GM23338 (cell line): Measurements from ENCODE around the gene HNRNPAB. TPM values are rescaled to one million over a fixed set of nuclear protein-coding genes. Genes with fewer than 3 reads are reported as not detected.

Source experiments
- ATAC-seq: fragments of 200-7000 bp; cut with Tn5 transposase; 3 replicates; pipeline ENCODE4 v1.9.1; 2020
- DNase-seq: peaks from one replicate; pipeline ENCODE4 v3.0.0-alpha.2; 2015; ENCODE audit warnings: low spot score
- H2AFZ ChIP-seq: fragments of 200-600 bp; sonication (generic); 2 replicates; pipeline ENCODE4 v1.8.0; 2016; ENCODE audit warnings: antibody characterized with exemption, mild to moderate bottlenecking, moderate library complexity
- H3F3A ChIP-seq: fragments of 200-600 bp; sonication (generic); replicated peaks from 2 replicates; pipeline ENCODE4 v1.8.0; 2017; ENCODE audit warnings: antibody characterized with exemption, mixed run types, low read depth
- H3K27ac ChIP-seq: fragments of 200-600 bp; sonication (generic); 2 replicates; pipeline ENCODE4 v1.6.1; 2016; ENCODE audit warnings: low read depth
- H3K27me3 ChIP-seq: fragments of 200-600 bp; sonication (generic); 2 replicates; pipeline ENCODE4 v1.8.0; 2016; ENCODE audit warnings: mild to moderate bottlenecking, mixed run types, moderate library complexity; ENCODE audit not compliant: insufficient read depth
- H3K36me3 ChIP-seq: fragments of 200-600 bp; sonication (generic); 2 replicates; pipeline ENCODE4 v1.8.0; 2016; ENCODE audit warnings: mild to moderate bottlenecking; ENCODE audit not compliant: insufficient read depth
- H3K4me1 ChIP-seq: fragments of 200-600 bp; sonication (generic); 2 replicates; pipeline ENCODE4 v1.8.0; 2016; ENCODE audit warnings: mild to moderate bottlenecking, moderate library complexity; ENCODE audit not compliant: insufficient read depth
- H3K4me2 ChIP-seq: fragments of 200-600 bp; sonication (generic); 2 replicates; pipeline ENCODE4 v1.7.1; 2017; ENCODE audit warnings: mixed run types
- H3K4me3 ChIP-seq: fragments of 200-600 bp; sonication (generic); 2 replicates; pipeline ENCODE4 v1.6.1; 2016; ENCODE audit warnings: mixed run types
- H3K79me2 ChIP-seq: fragments of 200-600 bp; sonication (generic); replicated peaks from 2 replicates; pipeline ENCODE4 v1.8.0; 2017; ENCODE audit warnings: mild to moderate bottlenecking; ENCODE audit not compliant: insufficient read depth
- H3K9me2 ChIP-seq: fragments of 200-600 bp; sonication (generic); 2 replicates; pipeline ENCODE4 v1.8.0; 2017; ENCODE audit not compliant: insufficient read depth
- H4K20me1 ChIP-seq: fragments of 200-600 bp; sonication (generic); replicated peaks from 2 replicates; pipeline ENCODE4 v1.8.0; 2017; ENCODE audit warnings: mild to moderate bottlenecking; ENCODE audit not compliant: insufficient read depth
- H3K27ac Mint-ChIP-seq: 2 replicates; pipeline ENCODE4 v1.8.0; 2020; ENCODE audit warnings: inconsistent platforms, mild to moderate bottlenecking, moderate library complexity, mixed read lengths
- H3K27me3 Mint-ChIP-seq: 3 replicates; pipeline ENCODE4 v1.8.0; 2022; ENCODE audit warnings: low read depth, mild to moderate bottlenecking, moderate library complexity, mixed read lengths, inconsistent platforms; ENCODE audit not compliant: insufficient read depth, poor library complexity
- H3K36me3 Mint-ChIP-seq: 3 replicates; pipeline ENCODE4 v1.8.0; 2021; ENCODE audit warnings: low read depth, mild to moderate bottlenecking, inconsistent platforms, moderate library complexity, mixed read lengths
- H3K4me1 Mint-ChIP-seq: 3 replicates; pipeline ENCODE4 v1.8.0; 2020; ENCODE audit warnings: mild to moderate bottlenecking, inconsistent platforms, mixed read lengths
- H3K4me3 Mint-ChIP-seq: 3 replicates; pipeline ENCODE4 v1.8.0; 2021; ENCODE audit warnings: moderate library complexity, mild to moderate bottlenecking, inconsistent platforms, mixed read lengths
- H3K9me3 Mint-ChIP-seq: 3 replicates; pipeline ENCODE4 v1.8.0; 2020; ENCODE audit warnings: moderate library complexity, mild to moderate bottlenecking, inconsistent platforms, mixed read lengths
- CREB1 ChIP-seq: fragments of 250-450 bp; sonication (Bioruptor Pico); IDR thresholded peaks from 2 replicates; pipeline ENCODE4 v1.5.0; 2020; ENCODE audit warnings: low read depth, mild to moderate bottlenecking, moderate library complexity
- CTCF ChIP-seq, 2 experiments: fragments of 200-600 bp in 1 of 2; sonication (generic) in 1 of 2; conservative IDR thresholded peaks; 2 replicates each; pipeline versions ENCODE4 v1.5.1 to v1.6.1; 2016 to 2017; ENCODE audit warnings: antibody characterized with exemption in 2 of 2, low read depth in 2 of 2, mild to moderate bottlenecking in 2 of 2, moderate library complexity in 1 of 2
- ETS1 ChIP-seq: IDR thresholded peaks from 2 replicates; pipeline ENCODE4 v1.6.1; 2016; ENCODE audit warnings: antibody characterized with exemption
- EZH2phosphoT487 ChIP-seq: fragments of 200-600 bp; sonication (generic); IDR thresholded peaks from one replicate; pipeline ENCODE4 v1.8.1; 2018; ENCODE audit warnings: antibody characterized with exemption; ENCODE audit not compliant: unreplicated experiment
- JUNB ChIP-seq: IDR thresholded peaks from one replicate; pipeline ENCODE4 v1.6.1; 2016; ENCODE audit warnings: antibody characterized with exemption; ENCODE audit not compliant: unreplicated experiment
- NANOG ChIP-seq: IDR thresholded peaks from 2 replicates; pipeline ENCODE4 v1.6.1; 2016; ENCODE audit warnings: antibody characterized with exemption, borderline replicate concordance
- POLR2AphosphoS5 ChIP-seq: IDR thresholded peaks from 2 replicates; pipeline ENCODE4 v1.6.1; 2016; ENCODE audit warnings: antibody characterized with exemption, low read depth
- STAT1 ChIP-seq: IDR thresholded peaks from one replicate; pipeline ENCODE4 v1.6.1; 2016; ENCODE audit warnings: antibody characterized with exemption; ENCODE audit not compliant: unreplicated experiment
- ZNF114 ChIP-seq: fragments of 250-450 bp; sonication (Bioruptor Pico); IDR thresholded peaks from 2 replicates; pipeline ENCODE4 v1.5.0; 2020; ENCODE audit warnings: mild to moderate bottlenecking, moderate library complexity
- ZNF462 ChIP-seq: fragments of 250-450 bp; sonication (Bioruptor Pico); IDR thresholded peaks from 2 replicates; pipeline ENCODE4 v1.5.0; 2020; ENCODE audit warnings: mild to moderate bottlenecking, moderate library complexity
- polyA plus RNA-seq: library from polyadenylated mRNA; unstranded; fragments of >200 nt; fragmentation: Nextera tagmentation; extraction: Ambion mirVana; gene quantifications from 2 replicates; pipeline ENCODE4 v1.2.1, GENCODE V29; 2016
- total RNA-seq: library from RNA; depleted of rRNA; stranded (reverse); fragments of >200 nt; shearing (Covaris generic); gene quantifications from 2 replicates; pipeline ENCODE4 v1.2.3, GENCODE V29; 2014
- TF ChIP-seq, protein P1 (sequence below): IDR thresholded peaks from one replicate; pipeline ENCODE4 v1.6.1; 2018; ENCODE audit warnings: antibody characterized with exemption; ENCODE audit not compliant: unreplicated experiment

HNRNPAB gene
- total and polyA plus RNA-seq, 2 experiments from 2014 or later, result 304 to 579 TPM

DNA sequence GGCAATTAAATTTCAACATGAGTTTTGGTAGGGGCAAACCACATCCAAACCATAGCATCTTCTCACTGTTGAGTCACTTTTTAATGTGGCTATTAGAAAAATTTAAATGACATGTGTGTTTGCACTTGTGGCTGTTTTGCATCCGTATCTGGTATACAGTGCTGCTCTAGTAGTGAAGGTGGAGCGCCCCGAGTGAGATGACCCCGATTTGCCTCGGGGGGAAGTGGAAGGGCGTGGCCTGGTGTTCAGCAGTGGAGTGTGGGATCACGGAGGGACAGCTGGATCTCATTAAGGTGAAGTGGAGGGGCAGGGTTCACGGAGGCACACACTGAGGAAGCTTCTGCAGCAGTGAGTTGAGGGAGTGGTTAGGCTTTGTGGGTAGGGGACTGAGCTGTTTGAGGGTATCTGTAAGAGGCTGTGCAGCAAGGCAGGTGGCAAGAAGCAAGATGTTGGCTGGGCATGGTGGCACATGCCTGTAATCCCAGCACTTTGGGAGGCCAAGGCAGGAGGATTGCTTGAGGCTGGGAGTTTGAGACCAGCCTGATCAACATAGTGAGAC lies 11.0 kb upstream of the HNRNPAB start:
- DNase-seq (no peak), ATAC-seq (no peak)
- Mint-ChIP-seq H3K4me1 (peaks cover 20% of the 10 kb centered on the region), H3K36me3 (peaks cover 24% of the 10 kb centered on the region), H3K9me3 (peaks cover 38% of the 10 kb centered on the region), H3K27me3 (peaks cover 20% of the 10 kb centered on the region), H3K27ac (no peak overlapping the region), H3K4me3 (no peak overlapping the region; the same call in 2 of the 3 replicates)
- H4K20me1 ChIP-seq, result no peaks in the 10 kb centered on the region
- H3K36me3 ChIP-seq, result 0 out of 2 replicates have a peak, but pooled peaks cover 2% of the 10 kb centered on the region
- no peak overlapping the region for H3K4me2 ChIP-seq
- H3F3A ChIP-seq, result 0 out of 2 replicates have a peak, but pooled peaks cover 3% of the 10 kb centered on the region
- no peaks in the 10 kb centered on the region for H3K27me3 ChIP-seq
- H3K4me3 ChIP-seq, result no peak overlapping the region
- H3K9me2 ChIP-seq, result no peaks in the 10 kb centered on the region
- no peak for TF ChIP-seq ZNF462
- TF ChIP-seq NANOG, result no peak
- no peak for TF ChIP-seq ZNF114 (CRISPR knock-in tag)
- TF ChIP-seq POLR2AphosphoS5, result no peak
- no peak for TF ChIP-seq JUNB
- TF ChIP-seq EZH2phosphoT487, result no peak
- TF ChIP-seq CTCF (conservative IDR thresholded peaks at IDR 0.05; ENCODE audit: low read depth in 2 of 2), result no peak
- no peak for TF ChIP-seq STAT1
- TF ChIP-seq, protein P1, sequence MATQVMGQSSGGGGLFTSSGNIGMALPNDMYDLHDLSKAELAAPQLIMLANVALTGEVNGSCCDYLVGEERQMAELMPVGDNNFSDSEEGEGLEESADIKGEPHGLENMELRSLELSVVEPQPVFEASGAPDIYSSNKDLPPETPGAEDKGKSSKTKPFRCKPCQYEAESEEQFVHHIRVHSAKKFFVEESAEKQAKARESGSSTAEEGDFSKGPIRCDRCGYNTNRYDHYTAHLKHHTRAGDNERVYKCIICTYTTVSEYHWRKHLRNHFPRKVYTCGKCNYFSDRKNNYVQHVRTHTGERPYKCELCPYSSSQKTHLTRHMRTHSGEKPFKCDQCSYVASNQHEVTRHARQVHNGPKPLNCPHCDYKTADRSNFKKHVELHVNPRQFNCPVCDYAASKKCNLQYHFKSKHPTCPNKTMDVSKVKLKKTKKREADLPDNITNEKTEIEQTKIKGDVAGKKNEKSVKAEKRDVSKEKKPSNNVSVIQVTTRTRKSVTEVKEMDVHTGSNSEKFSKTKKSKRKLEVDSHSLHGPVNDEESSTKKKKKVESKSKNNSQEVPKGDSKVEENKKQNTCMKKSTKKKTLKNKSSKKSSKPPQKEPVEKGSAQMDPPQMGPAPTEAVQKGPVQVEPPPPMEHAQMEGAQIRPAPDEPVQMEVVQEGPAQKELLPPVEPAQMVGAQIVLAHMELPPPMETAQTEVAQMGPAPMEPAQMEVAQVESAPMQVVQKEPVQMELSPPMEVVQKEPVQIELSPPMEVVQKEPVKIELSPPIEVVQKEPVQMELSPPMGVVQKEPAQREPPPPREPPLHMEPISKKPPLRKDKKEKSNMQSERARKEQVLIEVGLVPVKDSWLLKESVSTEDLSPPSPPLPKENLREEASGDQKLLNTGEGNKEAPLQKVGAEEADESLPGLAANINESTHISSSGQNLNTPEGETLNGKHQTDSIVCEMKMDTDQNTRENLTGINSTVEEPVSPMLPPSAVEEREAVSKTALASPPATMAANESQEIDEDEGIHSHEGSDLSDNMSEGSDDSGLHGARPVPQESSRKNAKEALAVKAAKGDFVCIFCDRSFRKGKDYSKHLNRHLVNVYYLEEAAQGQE, result no peak
- TF ChIP-seq ETS1, result no peak
- TF ChIP-seq CREB1 (CRISPR knock-in tag), result no peak
- no peaks in the 10 kb centered on the region for H3K79me2 ChIP-seq
- no peak overlapping the region for H2AFZ ChIP-seq
- H3K4me1 ChIP-seq, result no peaks in the 10 kb centered on the region
- no peak overlapping the region for H3K27ac ChIP-seq
